HEK293 (cell line): ENCODE measurements around the gene CNTNAP5.

ENCODE experiments used
- CTCF ChIA-PET: fragments of 350-600 bp; formaldehyde crosslinking; extraction: SDS; loops from one replicate; lab custom pipeline; 2021; ENCODE audit warnings: antibody characterized with exemption; lab: Yijun Ruan, JAX
- POLR2A ChIA-PET: fragments of 300-600 bp; formaldehyde crosslinking; extraction: SDS; loops from one replicate; lab custom pipeline; 2020; ENCODE audit warnings: antibody characterized with exemption, inconsistent platforms; lab: Yijun Ruan, JAX
- H3K27ac ChIP-seq: fragments of 200-500 bp; sonication (Bioruptor generic); 2 replicates; pipeline ENCODE4 v1.5.1; 2014; ENCODE audit warnings: low read depth, low read length, control low read depth, inconsistent platforms; ENCODE audit errors: extremely low read depth
- H3K36me3 ChIP-seq, 2 experiments: fragments of 200-500 bp in 1 of 2; sonication (Bioruptor generic) in 1 of 2; 1 replicate in 1 of 2; 2 replicates in 1 of 2; pipeline ENCODE4 v1.5.1; 2014 to 2017; ENCODE audit warnings: inconsistent platforms in 2 of 2, low read length in 2 of 2; ENCODE audit not compliant: control insufficient read depth in 2 of 2, insufficient read depth in 1 of 2
- H3K4me1 ChIP-seq: fragments of 200-500 bp; sonication (Bioruptor generic); 2 replicates; pipeline ENCODE4 v1.5.1; 2014; ENCODE audit warnings: mild to moderate bottlenecking, low read length, inconsistent platforms; ENCODE audit not compliant: control insufficient read depth, insufficient read depth
- H3K4me3 ChIP-seq: 2 replicates; pipeline ENCODE4 v1.5.1; 2011; ENCODE audit warnings: low read depth, mild to moderate bottlenecking, control low read depth, low read length, moderate library complexity
- H3K9me3 ChIP-seq: fragments of 200-500 bp; sonication (Bioruptor generic); 2 replicates; pipeline ENCODE4 v1.5.1; 2014; ENCODE audit warnings: low read depth, low read length, inconsistent platforms; ENCODE audit not compliant: control insufficient read depth, insufficient read depth
- KLF17 ChIP-seq: fragments of 450-650 bp; formaldehyde crosslinking; IDR thresholded peaks from 2 replicates; pipeline ENCODE4 v1.5.1; 2016; ENCODE audit warnings: missing biosample characterization, missing genetic modification characterization
- MYNN ChIP-seq: fragments of 450-650 bp; formaldehyde crosslinking; IDR thresholded peaks from 2 replicates; pipeline ENCODE4 v1.5.1; 2016; ENCODE audit warnings: missing biosample characterization, missing genetic modification characterization, borderline replicate concordance
- REPIN1 ChIP-seq: fragments of 450-650 bp; formaldehyde crosslinking; IDR thresholded peaks from 2 replicates; pipeline ENCODE4 v1.5.1; 2017; ENCODE audit warnings: missing biosample characterization, missing genetic modification characterization, low read depth
- SCRT1 ChIP-seq: fragments of 450-650 bp; formaldehyde crosslinking; IDR thresholded peaks from 2 replicates; pipeline ENCODE4 v1.5.1; 2016; ENCODE audit warnings: missing biosample characterization, missing genetic modification characterization, borderline replicate concordance
- ZBTB48 ChIP-seq: fragments of 450-650 bp; formaldehyde crosslinking; IDR thresholded peaks from 2 replicates; pipeline ENCODE4 v1.5.1; 2016; ENCODE audit warnings: missing biosample characterization, missing genetic modification characterization
- ZNF132 ChIP-seq: fragments of 450-650 bp; formaldehyde crosslinking; IDR thresholded peaks from 2 replicates; pipeline ENCODE4 v1.5.1; 2017; ENCODE audit warnings: missing biosample characterization, missing genetic modification characterization, borderline replicate concordance
- ZNF138 ChIP-seq: fragments of 450-650 bp; formaldehyde crosslinking; IDR thresholded peaks from 2 replicates; pipeline ENCODE4 v1.5.1; 2016; ENCODE audit warnings: missing biosample characterization, missing genetic modification characterization, borderline replicate concordance
- ZNF140 ChIP-seq: fragments of 450-650 bp; formaldehyde crosslinking; IDR thresholded peaks from 2 replicates; pipeline ENCODE4 v1.5.1; 2016; ENCODE audit warnings: missing biosample characterization, missing genetic modification characterization
- ZNF155 ChIP-seq: fragments of 450-650 bp; formaldehyde crosslinking; IDR thresholded peaks from 2 replicates; pipeline ENCODE4 v1.5.1; 2016; ENCODE audit warnings: missing biosample characterization, missing genetic modification characterization
- ZNF16 ChIP-seq: fragments of 450-650 bp; formaldehyde crosslinking; IDR thresholded peaks from 2 replicates; pipeline ENCODE4 v1.5.1; 2016; ENCODE audit warnings: low read depth, missing biosample characterization, missing genetic modification characterization
- ZNF19 ChIP-seq: fragments of 450-650 bp; formaldehyde crosslinking; IDR thresholded peaks from 2 replicates; pipeline ENCODE4; 2016; ENCODE audit warnings: missing biosample characterization, missing genetic modification characterization, low read depth
- ZNF2 ChIP-seq: fragments of 450-650 bp; formaldehyde crosslinking; IDR thresholded peaks from 2 replicates; pipeline ENCODE4 v1.5.1; 2016; ENCODE audit warnings: missing biosample characterization, missing genetic modification characterization
- ZNF366 ChIP-seq: fragments of 450-650 bp; formaldehyde crosslinking; conservative IDR thresholded peaks from 2 replicates; pipeline ENCODE4 v1.5.1; 2016; ENCODE audit warnings: missing biosample characterization, missing genetic modification characterization
- ZNF529 ChIP-seq: fragments of 450-650 bp; formaldehyde crosslinking; IDR thresholded peaks from 2 replicates; pipeline ENCODE4 v1.5.1; 2017; ENCODE audit warnings: missing genetic modification characterization, missing biosample characterization; ENCODE audit not compliant: insufficient replicate concordance
- ZNF704 ChIP-seq: fragments of 450-650 bp; formaldehyde crosslinking; IDR thresholded peaks from 2 replicates; pipeline ENCODE4 v1.5.1; 2016; ENCODE audit warnings: missing biosample characterization, missing genetic modification characterization
- ZSCAN4 ChIP-seq: fragments of 450-650 bp; formaldehyde crosslinking; IDR thresholded peaks from 2 replicates; pipeline ENCODE4 v1.5.1; 2017; ENCODE audit warnings: missing biosample characterization, missing genetic modification characterization
- TF ChIP-seq, protein P1 (sequence below): fragments of 450-650 bp; formaldehyde crosslinking; IDR thresholded peaks from 2 replicates; pipeline ENCODE4 v1.5.1; 2016; ENCODE audit warnings: missing biosample characterization, missing genetic modification characterization, borderline replicate concordance
- TF ChIP-seq, protein P2 (sequence below): fragments of 450-650 bp; formaldehyde crosslinking; IDR thresholded peaks from 2 replicates; pipeline ENCODE4 v1.5.1; 2016; ENCODE audit warnings: missing biosample characterization, missing genetic modification characterization, low read depth
- TF ChIP-seq, protein P3 (sequence below): fragments of 450-650 bp; formaldehyde crosslinking; IDR thresholded peaks from 2 replicates; pipeline ENCODE4 v1.5.1; 2016; ENCODE audit warnings: missing biosample characterization, missing genetic modification characterization

CNTNAP5 gene

DNA sequence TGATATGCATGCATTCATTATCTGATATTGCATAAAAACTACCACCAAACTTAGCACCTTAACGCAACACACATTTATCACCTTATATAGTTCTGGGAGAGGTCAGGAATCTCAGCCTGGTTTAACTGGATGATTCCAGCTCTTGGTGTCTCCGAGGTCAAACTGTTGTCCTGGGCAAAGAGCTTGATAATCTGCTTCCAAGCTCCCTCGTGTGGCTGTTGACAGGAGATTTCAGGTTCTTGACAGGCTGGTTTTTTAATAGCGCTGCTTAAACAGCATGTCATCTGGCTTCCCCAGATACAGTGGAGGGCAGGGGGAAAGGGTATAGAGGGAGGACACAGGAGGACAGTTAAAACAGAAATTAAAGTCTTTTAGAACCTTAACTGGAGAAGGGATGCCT is 785.0 kb downstream of the CNTNAP5 start:
- CTCF ChIA-PET, result no interaction called here
- TF ChIP-seq ZSCAN4 (tag by site-specific recombination) (no peak), ZNF155 (tag by site-specific recombination) (no peak), ZNF366 (tag by site-specific recombination) (no peak), REPIN1 (tag by site-specific recombination) (no peak), KLF17 (tag by site-specific recombination) (no peak), ZBTB48 (tag by site-specific recombination) (no peak), ZNF132 (tag by site-specific recombination) (no peak), ZNF704 (tag by site-specific recombination) (no peak), ZNF2 (no peak), ZNF16 (tag by site-specific recombination) (no peak), ZNF140 (no peak), SCRT1 (no peak), ZNF529 (no peak)
- TF ChIP-seq, protein P1, sequence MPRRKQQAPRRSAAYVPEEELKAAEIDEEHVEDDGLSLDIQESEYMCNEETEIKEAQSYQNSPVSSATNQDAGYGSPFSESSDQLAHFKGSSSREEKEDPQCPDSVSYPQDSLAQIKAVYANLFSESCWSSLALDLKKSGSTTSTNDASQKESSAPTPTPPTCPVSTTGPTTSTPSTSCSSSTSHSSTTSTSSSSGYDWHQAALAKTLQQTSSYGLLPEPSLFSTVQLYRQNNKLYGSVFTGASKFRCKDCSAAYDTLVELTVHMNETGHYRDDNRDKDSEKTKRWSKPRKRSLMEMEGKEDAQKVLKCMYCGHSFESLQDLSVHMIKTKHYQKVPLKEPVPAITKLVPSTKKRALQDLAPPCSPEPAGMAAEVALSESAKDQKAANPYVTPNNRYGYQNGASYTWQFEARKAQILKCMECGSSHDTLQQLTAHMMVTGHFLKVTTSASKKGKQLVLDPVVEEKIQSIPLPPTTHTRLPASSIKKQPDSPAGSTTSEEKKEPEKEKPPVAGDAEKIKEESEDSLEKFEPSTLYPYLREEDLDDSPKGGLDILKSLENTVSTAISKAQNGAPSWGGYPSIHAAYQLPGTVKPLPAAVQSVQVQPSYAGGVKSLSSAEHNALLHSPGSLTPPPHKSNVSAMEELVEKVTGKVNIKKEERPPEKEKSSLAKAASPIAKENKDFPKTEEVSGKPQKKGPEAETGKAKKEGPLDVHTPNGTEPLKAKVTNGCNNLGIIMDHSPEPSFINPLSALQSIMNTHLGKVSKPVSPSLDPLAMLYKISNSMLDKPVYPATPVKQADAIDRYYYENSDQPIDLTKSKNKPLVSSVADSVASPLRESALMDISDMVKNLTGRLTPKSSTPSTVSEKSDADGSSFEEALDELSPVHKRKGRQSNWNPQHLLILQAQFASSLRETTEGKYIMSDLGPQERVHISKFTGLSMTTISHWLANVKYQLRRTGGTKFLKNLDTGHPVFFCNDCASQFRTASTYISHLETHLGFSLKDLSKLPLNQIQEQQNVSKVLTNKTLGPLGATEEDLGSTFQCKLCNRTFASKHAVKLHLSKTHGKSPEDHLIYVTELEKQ (tag by site-specific recombination), result no peak
- TF ChIP-seq, protein P2, sequence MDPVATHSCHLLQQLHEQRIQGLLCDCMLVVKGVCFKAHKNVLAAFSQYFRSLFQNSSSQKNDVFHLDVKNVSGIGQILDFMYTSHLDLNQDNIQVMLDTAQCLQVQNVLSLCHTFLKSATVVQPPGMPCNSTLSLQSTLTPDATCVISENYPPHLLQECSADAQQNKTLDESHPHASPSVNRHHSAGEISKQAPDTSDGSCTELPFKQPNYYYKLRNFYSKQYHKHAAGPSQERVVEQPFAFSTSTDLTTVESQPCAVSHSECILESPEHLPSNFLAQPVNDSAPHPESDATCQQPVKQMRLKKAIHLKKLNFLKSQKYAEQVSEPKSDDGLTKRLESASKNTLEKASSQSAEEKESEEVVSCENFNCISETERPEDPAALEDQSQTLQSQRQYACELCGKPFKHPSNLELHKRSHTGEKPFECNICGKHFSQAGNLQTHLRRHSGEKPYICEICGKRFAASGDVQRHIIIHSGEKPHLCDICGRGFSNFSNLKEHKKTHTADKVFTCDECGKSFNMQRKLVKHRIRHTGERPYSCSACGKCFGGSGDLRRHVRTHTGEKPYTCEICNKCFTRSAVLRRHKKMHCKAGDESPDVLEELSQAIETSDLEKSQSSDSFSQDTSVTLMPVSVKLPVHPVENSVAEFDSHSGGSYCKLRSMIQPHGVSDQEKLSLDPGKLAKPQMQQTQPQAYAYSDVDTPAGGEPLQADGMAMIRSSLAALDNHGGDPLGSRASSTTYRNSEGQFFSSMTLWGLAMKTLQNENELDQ (tag by site-specific recombination), result no peak
- TF ChIP-seq, all 188 proteins: peak for 0
- no peaks in the 10 kb centered on the region for H3K4me1 ChIP-seq
- no peak overlapping the region for H3K27ac ChIP-seq
- no peak overlapping the region for H3K4me3 ChIP-seq
- H3K9me3 ChIP-seq, result no peaks in the 10 kb centered on the region
- no peaks in the 10 kb centered on the region for H3K36me3 ChIP-seq
- POLR2A ChIA-PET, result no interaction called here

DNA sequence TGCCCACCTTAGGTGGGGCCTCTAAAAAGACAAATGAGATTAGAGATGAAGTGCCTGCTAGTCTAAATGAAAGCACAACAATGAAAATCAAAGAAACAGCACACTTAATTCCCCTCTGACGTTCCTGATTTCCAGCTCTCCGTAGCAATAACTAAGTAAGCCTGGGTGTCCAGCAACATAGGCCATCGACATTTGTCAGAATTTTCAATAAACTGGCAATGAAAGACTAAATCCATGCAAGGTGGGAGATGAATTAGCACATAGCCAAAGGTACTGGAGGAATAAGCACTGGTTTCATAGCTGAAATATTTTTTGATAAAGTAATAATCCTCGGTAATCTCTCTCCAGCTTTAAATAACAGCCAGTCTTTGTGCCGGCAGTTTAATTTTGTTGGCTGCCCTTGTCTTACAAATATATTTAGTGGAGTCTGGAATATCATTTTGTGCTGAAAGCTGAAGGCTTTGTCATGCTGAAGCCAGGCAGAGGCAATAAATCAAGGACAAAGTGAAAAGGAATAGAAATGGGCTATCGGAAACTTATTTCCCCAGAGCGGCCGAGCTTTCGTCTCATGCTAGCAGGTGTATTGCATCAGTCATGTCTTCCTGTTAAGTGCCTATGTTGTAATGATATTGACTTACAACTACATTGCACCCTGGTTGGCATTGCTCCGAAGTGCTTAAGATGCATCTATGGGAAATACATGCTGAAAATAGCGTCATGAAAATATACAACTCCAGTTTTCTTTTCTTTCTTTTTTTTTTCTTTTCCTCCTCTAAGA is 790.1 kb downstream of the CNTNAP5 start:
- no peak overlapping the region for H3K4me3 ChIP-seq
- ChIA-PET CTCF (no interaction called here), POLR2A (no interaction called here)
- H3K27ac ChIP-seq, result no peak overlapping the region
- no peaks in the 10 kb centered on the region for H3K36me3 ChIP-seq
- no peaks in the 10 kb centered on the region for H3K9me3 ChIP-seq
- no peaks in the 10 kb centered on the region for H3K4me1 ChIP-seq
- no peak for TF ChIP-seq ZNF138 (tag by site-specific recombination)
- TF ChIP-seq MYNN (tag by site-specific recombination), result no peak
- TF ChIP-seq, protein P3, sequence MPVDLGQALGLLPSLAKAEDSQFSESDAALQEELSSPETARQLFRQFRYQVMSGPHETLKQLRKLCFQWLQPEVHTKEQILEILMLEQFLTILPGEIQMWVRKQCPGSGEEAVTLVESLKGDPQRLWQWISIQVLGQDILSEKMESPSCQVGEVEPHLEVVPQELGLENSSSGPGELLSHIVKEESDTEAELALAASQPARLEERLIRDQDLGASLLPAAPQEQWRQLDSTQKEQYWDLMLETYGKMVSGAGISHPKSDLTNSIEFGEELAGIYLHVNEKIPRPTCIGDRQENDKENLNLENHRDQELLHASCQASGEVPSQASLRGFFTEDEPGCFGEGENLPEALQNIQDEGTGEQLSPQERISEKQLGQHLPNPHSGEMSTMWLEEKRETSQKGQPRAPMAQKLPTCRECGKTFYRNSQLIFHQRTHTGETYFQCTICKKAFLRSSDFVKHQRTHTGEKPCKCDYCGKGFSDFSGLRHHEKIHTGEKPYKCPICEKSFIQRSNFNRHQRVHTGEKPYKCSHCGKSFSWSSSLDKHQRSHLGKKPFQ, result no peak
- TF ChIP-seq, protein P2 (tag by site-specific recombination), result no peak
- no peak for TF ChIP-seq ZNF704 (tag by site-specific recombination)
- TF ChIP-seq ZNF19, result no peak
